CD1c-positive myeloid dendritic cell (primary cell): Measurements from ENCODE around the gene THRB.
"Not testable (repeated sequence)": the region's sequence is repeated elsewhere in the genome, so short reads cannot be mapped to it uniquely, and the experiment has no call there.

Source experiments
- DNase-seq: peaks from one replicate; pipeline ENCODE4 v3.0.0-alpha.2; 2016; ENCODE audit errors: extremely low spot score

The THRB gene

DNA sequence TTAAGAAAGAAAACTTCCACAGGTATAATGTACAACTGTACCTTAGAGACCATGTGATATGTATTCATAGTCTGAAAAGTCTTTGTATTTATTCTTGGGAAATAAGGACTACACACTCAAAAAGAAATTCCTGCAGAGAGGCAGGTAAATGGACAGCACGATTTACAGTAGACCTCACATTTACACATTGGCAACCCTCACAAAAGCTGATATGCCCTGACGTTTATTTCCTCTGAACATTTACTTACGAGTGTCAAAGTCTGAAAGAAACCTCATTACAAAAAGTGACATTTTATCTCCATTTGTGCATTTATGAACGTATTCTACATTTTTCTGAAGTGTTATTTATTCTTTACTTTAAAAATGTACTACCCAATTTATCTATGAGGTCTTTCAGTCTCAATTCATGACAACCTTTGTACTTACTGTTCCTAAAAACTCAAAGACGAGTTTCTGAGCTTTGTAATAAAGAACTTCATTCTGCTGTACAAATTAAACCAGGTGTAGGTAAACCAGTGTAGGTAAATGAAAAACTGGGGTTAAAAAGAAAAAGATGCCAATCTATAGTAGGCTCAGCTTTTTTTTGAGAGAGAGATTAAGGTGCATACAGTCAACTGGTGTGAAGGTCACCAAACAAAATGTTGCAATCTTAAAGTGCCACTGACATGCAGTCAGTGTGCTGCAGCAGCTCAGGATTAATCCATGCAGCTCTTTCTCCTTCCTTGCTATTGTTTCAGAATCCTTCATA lies 44.3 kb downstream of the THRB start:
- no peak for DNase-seq

DNA sequence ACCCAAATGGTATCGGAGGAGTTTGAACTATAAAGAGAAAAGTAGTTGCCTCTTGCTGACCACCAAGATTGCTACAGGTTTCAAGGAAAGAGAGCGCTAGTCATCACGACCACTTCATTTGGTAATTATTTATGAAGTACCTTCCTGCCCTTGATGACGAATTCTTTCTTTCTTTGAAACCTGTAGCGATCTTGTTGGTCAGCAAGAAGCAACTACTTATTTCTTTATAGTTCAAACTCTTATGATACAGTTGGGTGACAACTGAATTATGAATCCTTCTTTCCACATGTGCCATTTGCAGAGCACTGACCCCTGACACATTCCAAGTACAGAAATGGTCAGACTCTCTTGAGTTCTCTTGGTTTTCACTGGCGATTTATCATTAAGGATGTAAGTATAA lies 46.8 kb downstream of the THRB start:
- no peak for DNase-seq

DNA sequence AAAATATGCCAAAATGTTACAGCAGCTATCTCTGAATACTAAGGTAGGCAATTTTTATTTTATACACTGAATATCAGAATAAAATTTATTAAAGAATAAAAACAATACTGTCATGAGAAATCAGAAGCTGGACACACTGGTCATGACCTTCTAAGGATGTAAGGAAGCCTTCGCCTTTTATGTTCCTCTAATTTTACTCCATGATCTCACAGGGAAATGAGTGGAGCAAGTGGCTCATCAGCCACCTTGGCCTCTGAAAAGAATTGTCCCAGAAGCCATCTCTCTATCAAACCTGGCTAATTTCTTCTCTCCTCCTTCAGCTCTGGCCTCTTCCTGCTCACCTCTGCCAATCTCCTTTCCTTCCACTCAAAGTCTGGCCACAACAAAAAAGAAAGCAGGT lies 48.6 kb downstream of the THRB start:
- DNase-seq: no peak

- DNase-seq: no peak
Measured at GRCh38 chr3:24443476-24443875, 51.2 kb downstream of the THRB start.

DNA sequence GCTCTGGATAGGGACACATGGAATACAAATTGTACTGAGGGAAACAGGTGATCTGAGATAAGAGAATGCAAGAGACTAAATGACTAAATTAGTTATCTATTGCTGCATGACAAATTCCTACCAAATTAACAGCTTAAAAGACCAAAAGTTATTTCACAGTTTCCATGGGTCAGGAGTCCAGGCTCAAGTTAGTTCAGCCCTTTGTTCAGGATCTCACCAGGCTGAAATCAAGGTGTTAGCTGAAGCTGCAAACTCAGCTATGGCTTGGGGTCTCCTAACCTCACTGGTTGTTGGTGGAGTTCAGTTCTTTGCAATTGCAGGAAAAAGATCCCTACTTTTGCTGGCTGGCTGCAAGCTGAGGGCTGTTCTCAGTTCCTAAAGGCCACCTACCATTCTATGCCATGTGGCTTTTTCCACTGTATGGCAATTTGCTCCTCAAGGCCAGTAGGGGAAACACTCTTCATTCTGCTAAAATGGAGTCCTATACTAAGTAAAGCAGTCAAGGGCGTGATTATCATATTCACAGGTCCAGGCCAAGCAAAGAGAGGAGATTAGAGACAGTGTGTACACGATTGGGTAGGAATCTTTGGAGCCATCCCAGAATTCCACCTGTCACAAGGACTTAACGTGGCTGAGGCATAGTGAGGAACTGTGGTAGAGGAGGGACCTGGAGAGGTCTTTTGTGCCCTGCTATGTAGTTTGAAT lies 53.7 kb downstream of the THRB start:
- DNase-seq: no peak

GRCh38 chr3:24439021-24439420 lies 55.6 kb downstream of the THRB start:
- no peak for DNase-seq

GRCh38 chr3:24437326-24437725 lies 57.3 kb downstream of the THRB start:
- DNase-seq: no peak

DNA sequence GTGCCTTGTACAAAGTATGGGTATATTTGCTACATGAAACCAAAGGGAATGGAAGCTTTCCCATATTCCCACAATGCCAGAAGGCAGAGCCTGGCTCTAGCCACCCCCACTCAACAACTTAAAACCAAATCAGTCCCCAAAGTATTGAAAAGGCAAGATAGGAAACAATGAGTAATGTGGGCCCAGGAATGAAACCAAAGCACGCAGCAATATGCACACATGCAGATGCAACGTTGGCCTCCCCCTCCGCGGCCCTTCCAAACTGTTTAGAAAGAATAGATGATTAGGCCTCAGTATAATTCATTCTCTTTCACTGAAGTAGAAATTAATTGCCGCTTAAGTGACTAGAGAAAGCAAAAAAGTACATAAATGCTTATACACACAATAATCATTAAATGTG lies 59.1 kb downstream of the THRB start:
- no peak for DNase-seq

- DNase-seq: no peak
Measured at GRCh38 chr3:24434651-24435050, 60.0 kb downstream of the THRB start.

GRCh38 chr3:24433838-24434591 lies 60.6 kb downstream of the THRB start:
- no peak for DNase-seq

GRCh38 chr3:24432989-24433388 lies 61.7 kb downstream of the THRB start:
- no peak for DNase-seq

- no peak for DNase-seq
Measured at GRCh38 chr3:24428481-24428880, 66.2 kb downstream of the THRB start.

GRCh38 chr3:24426896-24427295 lies 67.8 kb downstream of the THRB start:
- no peak for DNase-seq

DNA sequence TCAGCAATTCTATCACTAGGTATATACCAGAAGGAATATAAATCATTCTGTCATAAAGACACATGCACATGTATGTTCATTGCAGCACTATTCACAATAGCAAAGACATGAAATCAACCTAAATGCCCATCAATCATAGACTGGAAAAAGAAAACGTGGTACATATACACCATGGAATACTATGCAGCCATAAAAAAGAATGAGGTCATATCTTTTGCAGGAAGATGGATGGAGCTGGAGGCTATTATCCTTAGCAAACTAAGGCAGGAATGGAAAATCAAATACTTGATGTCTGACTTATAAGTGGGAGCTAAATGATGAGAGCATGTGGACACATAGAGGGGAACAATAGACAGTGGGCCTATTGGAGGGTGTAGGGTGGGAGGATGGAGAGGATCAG lies 73.8 kb downstream of the THRB start:
- not testable (repeated sequence) for DNase-seq

DNA sequence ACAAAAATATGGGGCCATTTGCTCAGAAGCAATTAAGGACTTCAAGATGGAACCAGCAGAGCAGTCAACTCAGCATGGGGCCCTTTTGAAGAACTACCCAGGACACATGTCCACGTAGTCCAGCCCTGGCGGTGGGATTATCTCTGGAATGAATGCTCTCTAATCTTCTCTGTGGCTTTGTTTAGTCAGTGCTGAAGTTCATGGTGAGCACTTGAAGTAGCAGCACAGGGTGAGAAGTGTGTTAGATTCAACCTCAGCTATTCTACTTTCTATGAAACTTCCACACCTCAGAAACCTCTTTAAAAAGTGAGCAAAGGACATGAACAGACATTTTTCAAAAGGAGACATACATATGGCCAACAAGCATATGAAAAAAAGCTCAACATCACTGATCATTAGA lies 74.4 kb downstream of the THRB start:
- DNase-seq: no peak

GRCh38 chr3:24419067-24419791 lies 75.4 kb downstream of the THRB start:
- no peak for DNase-seq

- no peak for DNase-seq
Measured at GRCh38 chr3:24417730-24418129, 76.9 kb downstream of the THRB start.

DNA sequence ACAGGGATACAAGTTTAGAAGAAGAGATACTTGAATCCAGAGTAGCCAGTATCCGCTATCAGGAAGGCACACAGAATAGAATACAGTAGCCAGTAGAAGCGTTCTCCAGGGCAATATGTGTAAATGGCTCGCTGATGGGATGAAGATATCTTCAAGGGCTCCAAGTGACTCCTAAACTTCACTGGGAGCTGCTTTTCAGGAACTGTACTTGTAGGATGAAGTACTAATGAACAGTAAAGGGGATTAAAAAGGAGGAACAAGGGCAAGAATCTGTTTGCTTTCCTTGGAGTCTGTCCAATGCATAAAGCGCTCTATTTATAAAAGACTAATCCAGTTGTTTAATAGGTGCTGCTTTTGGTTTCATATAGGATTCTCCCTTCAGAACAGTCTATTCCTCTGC lies 78.4 kb downstream of the THRB start:
- no peak for DNase-seq

GRCh38 chr3:24415824-24416223 lies 78.8 kb downstream of the THRB start:
- no peak for DNase-seq

DNA sequence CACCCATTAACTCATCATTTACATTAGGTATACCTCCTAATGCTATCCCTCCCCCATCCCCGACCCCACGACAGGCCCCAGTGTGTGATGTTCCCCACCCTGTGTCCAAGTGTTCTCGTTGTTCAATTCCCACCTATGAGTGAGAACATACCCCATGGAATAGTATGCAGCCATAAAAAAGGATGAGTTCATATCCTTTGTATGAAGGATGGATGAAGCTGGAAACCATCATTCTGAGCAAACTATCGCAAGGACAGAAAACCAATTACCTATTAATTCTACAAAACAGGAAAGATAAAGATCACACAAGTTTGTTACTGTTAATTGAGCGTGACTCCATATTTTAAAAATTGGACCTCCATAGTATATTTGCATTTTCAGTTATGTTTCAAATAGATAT lies 81.0 kb downstream of the THRB start:
- not testable (repeated sequence) for DNase-seq

DNA sequence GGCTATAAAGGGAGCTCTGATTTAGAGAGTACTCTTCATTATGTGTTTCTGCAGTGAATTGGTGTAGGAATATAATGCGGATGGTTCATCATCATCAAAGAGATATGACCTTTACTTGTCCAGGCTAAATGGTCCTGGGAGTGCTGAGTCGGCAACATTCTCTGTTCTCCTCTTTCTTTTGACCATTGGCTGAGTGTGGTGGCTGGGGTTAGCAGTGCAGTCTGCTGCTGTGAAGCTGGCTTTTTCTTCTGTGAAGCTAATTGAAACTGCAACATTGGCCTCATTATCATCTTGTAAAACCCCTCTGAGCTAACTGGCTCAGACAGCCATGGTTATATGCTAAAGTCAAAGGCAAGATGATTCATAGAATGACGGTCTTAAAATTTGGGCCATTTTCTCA lies 83.8 kb downstream of the THRB start:
- no peak for DNase-seq
